Measurements from ENCODE around the gene EHMT1.
"Not testable (repeated sequence)": the region's sequence is repeated elsewhere in the genome, so short reads cannot be mapped to it uniquely, and the experiment has no call there.

Gene EHMT1

DNA sequence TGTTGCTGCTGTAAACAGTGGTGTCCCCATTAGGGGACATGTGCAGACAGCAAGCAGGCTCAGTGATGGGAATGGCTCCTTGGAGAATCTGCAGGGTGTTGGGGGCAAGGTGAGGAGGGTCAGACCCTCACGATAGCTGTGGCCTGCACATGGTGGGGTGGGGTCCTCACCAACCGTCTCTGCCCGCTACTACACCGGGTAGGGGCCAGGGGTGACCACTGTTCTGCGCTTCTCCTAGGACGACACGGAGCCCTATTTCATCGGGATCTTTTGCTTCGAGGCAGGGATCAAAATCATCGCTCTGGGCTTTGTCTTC lies 263.7 kb downstream of the EHMT1 start:
- Histone ChIP-seq H3K27ac (ENCODE audit: low read depth, low read length, poor library complexity, severe bottlenecking) (no peak overlapping the region), H3K27me3 (ENCODE audit: insufficient read depth, low read length) (no peaks in the 10 kb centered on the region), H3K9me2 (ENCODE audit: low read depth, low read length) (no peaks in the 10 kb centered on the region), H3K4me2 (ENCODE audit: low read length) (no peak overlapping the region), H3K36me3 (ENCODE audit: insufficient read depth, low read length) (no peaks in the 10 kb centered on the region), H3K79me2 (ENCODE audit: insufficient read depth, low read length) (no peaks in the 10 kb centered on the region), H4K20me1 (ENCODE audit: insufficient read depth, low read length) (no peaks in the 10 kb centered on the region), H3F3A (ENCODE audit: insufficient read depth, low read length) (no peaks in the 10 kb centered on the region), H3K4me1 (ENCODE audit: insufficient read depth, low read length, severe bottlenecking) (no peaks in the 10 kb centered on the region), H2AFZ (ENCODE audit: low read length) (no peak overlapping the region), H3K9me3 (ENCODE audit: low read length) (no peaks in the 10 kb centered on the region), H3K4me3 (ENCODE audit: low read depth, low read length, poor library complexity, severe bottlenecking) (no peak overlapping the region), H3K9ac (ENCODE audit: low read length) (no peak overlapping the region)
- TF ChIP-seq EZH2 (IDR thresholded peaks at IDR 0.05; ENCODE audit: borderline replicate concordance, low read length) (no peak), CTCF (IDR thresholded peaks at IDR 0.05; ENCODE audit: low read length) (no peak)

- H4K20me1 ChIP-seq (ENCODE audit: insufficient read depth, low read length); H3K27me3 ChIP-seq (ENCODE audit: insufficient read depth, low read length); H3K27ac ChIP-seq (ENCODE audit: low read depth, low read length, poor library complexity, severe bottlenecking): not testable (repeated sequence)
These were observed 265.2 kb downstream of the EHMT1 start for GRCh38 chr9:137883977-137884376.

GRCh38 chr9:137884547-137884946 lies 265.7 kb downstream of the EHMT1 start:
- not testable (repeated sequence) for H3K4me2 ChIP-seq (ENCODE audit: low read length)

More at GRCh38 chr9:137883977-137884376, 265.2 kb downstream of the EHMT1 start:
- H3K9ac ChIP-seq (ENCODE audit: low read length); H3K4me2 ChIP-seq (ENCODE audit: low read length); H3K4me1 ChIP-seq (ENCODE audit: insufficient read depth, low read length, severe bottlenecking); H3K36me3 ChIP-seq (ENCODE audit: insufficient read depth, low read length); H3K9me3 ChIP-seq (ENCODE audit: low read length); H2AFZ ChIP-seq (ENCODE audit: low read length); H3K9me2 ChIP-seq (ENCODE audit: low read depth, low read length); H3F3A ChIP-seq (ENCODE audit: insufficient read depth, low read length); H3K79me2 ChIP-seq (ENCODE audit: insufficient read depth, low read length); H3K4me3 ChIP-seq (ENCODE audit: low read depth, low read length, poor library complexity, severe bottlenecking): not testable (repeated sequence)

DNA sequence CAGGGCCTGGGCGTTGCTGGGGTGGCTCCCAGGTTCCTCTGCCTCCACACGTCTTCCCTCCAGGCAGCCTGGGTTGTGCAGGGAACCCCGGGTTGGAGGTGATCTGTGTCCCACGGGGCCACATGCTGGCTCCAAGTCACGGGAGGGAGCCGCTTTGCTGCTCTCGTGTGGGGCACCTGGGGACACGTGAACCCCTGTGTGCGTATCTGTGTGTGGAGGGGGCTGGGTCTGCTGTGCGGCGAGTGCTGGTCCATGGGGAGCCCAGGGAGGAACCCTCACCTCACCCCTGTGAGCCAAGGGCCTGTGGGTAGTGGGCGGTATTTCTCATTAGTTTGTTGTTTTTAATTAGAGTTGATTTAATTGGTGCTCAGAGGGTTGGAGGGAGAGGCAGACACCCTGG lies 266.3 kb downstream of the EHMT1 start:
- H3K4me1 ChIP-seq (ENCODE audit: insufficient read depth, low read length, severe bottlenecking); H3K4me3 ChIP-seq (ENCODE audit: low read depth, low read length, poor library complexity, severe bottlenecking); H3K9ac ChIP-seq (ENCODE audit: low read length); H3K36me3 ChIP-seq (ENCODE audit: insufficient read depth, low read length); H3K27ac ChIP-seq (ENCODE audit: low read depth, low read length, poor library complexity, severe bottlenecking); H4K20me1 ChIP-seq (ENCODE audit: insufficient read depth, low read length); H3K4me2 ChIP-seq (ENCODE audit: low read length); H3K27me3 ChIP-seq (ENCODE audit: insufficient read depth, low read length); H3F3A ChIP-seq (ENCODE audit: insufficient read depth, low read length); H3K9me3 ChIP-seq (ENCODE audit: low read length); H3K9me2 ChIP-seq (ENCODE audit: low read depth, low read length); H3K79me2 ChIP-seq (ENCODE audit: insufficient read depth, low read length); H2AFZ ChIP-seq (ENCODE audit: low read length): not testable (repeated sequence)

More at GRCh38 chr9:137884547-137884946, 265.7 kb downstream of the EHMT1 start:
- not testable (repeated sequence) for H4K20me1 ChIP-seq (ENCODE audit: insufficient read depth, low read length); H3K4me1 ChIP-seq (ENCODE audit: insufficient read depth, low read length, severe bottlenecking); H3K9ac ChIP-seq (ENCODE audit: low read length); H3K4me3 ChIP-seq (ENCODE audit: low read depth, low read length, poor library complexity, severe bottlenecking); H3F3A ChIP-seq (ENCODE audit: insufficient read depth, low read length); H3K79me2 ChIP-seq (ENCODE audit: insufficient read depth, low read length); H3K27me3 ChIP-seq (ENCODE audit: insufficient read depth, low read length); H3K27ac ChIP-seq (ENCODE audit: low read depth, low read length, poor library complexity, severe bottlenecking); H3K9me2 ChIP-seq (ENCODE audit: low read depth, low read length); H2AFZ ChIP-seq (ENCODE audit: low read length); H3K9me3 ChIP-seq (ENCODE audit: low read length); H3K36me3 ChIP-seq (ENCODE audit: insufficient read depth, low read length)

All from OCI-LY1 (cell line).